Right lobe of liver (tissue), 4 donors: ENCODE measurements around the gene CAMKMT.

Source experiments
- POLR2A ChIP-seq: fragments of 450-650 bp; IDR thresholded peaks from one replicate; pipeline ENCODE4 v1.6.1; 2017; ENCODE audit warnings: antibody characterized with exemption, mild to moderate bottlenecking
- TF ChIP-seq, protein P1 (sequence below), 4 donors: fragments of 200-600 bp in 3 of 4; fragments of 450-650 bp in 1 of 4; IDR thresholded peaks; one replicate each; pipeline versions ENCODE4 v1.5.1 to v1.8.0; 2016 to 2022; ENCODE audit warnings: antibody characterized with exemption in 4 of 4, mild to moderate bottlenecking in 2 of 4
- donor health status: DM: no; HTN: no; CAD: no.
- donor health status: DM: no; HTN: no; CAD: no.
- donor health status: DM: no; HTN: yes; CAD: no.

DNA sequence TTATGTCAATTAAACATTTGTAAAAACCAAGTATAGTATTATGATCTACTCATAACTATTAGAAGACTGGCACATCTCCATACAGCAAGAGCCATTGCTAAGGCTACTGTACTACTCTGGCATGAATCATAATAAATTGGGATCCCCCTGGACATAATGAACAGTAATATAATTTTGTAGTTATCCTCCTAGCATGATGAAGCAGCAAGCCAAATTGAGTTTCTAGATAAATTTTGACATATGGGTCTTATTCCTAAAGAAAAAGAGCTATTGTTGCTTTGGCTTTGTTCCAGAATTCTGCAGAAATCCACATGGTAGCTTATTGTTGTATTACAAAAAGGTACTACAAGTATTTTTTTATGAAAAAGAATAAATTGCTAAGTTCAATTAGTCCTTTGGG is 204.3 kb downstream of the CAMKMT start:
- TF ChIP-seq, protein P1, sequence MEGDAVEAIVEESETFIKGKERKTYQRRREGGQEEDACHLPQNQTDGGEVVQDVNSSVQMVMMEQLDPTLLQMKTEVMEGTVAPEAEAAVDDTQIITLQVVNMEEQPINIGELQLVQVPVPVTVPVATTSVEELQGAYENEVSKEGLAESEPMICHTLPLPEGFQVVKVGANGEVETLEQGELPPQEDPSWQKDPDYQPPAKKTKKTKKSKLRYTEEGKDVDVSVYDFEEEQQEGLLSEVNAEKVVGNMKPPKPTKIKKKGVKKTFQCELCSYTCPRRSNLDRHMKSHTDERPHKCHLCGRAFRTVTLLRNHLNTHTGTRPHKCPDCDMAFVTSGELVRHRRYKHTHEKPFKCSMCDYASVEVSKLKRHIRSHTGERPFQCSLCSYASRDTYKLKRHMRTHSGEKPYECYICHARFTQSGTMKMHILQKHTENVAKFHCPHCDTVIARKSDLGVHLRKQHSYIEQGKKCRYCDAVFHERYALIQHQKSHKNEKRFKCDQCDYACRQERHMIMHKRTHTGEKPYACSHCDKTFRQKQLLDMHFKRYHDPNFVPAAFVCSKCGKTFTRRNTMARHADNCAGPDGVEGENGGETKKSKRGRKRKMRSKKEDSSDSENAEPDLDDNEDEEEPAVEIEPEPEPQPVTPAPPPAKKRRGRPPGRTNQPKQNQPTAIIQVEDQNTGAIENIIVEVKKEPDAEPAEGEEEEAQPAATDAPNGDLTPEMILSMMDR (IDR thresholded peaks at IDR 0.05) = no peak
- TF ChIP-seq POLR2A = no peak
